ENCODE data around the gene DIAPH3.

DIAPH3 gene

DNA sequence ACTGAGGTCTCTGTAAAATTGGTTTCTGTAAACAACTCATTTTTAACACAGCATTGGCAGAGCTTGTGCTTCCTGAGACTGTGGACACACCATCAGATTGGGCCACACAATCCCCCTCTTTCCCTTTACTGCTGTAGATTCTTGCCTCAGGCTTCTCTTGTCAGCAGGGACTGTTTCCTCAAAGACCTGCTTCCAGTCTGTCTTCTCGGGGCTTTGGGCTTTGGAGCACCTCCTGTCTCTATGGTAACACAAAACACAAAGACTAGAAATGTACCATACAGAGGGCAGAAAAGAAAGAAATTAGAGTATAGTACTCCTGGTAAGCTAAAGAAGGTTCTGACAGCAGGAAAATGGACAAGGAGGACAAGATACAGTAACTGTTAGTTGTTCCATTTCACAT, 484.5 kb downstream of the DIAPH3 start:
- Histone ChIP-seq H3K4me1 (ENCODE audit: control insufficient read depth, insufficient read depth, low read length) (no peaks in the 10 kb centered on the region), H3K4me3 (ENCODE audit: low read depth, low read length) (no peak overlapping the region), H3K27ac (ENCODE audit: extremely low read depth, low read depth, low read length) (no peak overlapping the region), H3K9me3 (ENCODE audit: control insufficient read depth, insufficient read depth, low read depth, low read length) (no peaks in the 10 kb centered on the region), H3K36me3 (ENCODE audit: control insufficient read depth in 2 of 2, insufficient read depth in 1 of 2, low read length in 2 of 2) (no peaks in the 10 kb centered on the region)
- CTCF ChIA-PET, result interaction anchor here (0.5 to 5.5 kb wide), 9 partner anchors 8 to 755 kb away, joined by 3 to 22 read pairs (median 3); no protein-coding TSS in a partner anchor
- POLR2A ChIA-PET, result no interaction called here
- TF ChIP-seq, protein P1, sequence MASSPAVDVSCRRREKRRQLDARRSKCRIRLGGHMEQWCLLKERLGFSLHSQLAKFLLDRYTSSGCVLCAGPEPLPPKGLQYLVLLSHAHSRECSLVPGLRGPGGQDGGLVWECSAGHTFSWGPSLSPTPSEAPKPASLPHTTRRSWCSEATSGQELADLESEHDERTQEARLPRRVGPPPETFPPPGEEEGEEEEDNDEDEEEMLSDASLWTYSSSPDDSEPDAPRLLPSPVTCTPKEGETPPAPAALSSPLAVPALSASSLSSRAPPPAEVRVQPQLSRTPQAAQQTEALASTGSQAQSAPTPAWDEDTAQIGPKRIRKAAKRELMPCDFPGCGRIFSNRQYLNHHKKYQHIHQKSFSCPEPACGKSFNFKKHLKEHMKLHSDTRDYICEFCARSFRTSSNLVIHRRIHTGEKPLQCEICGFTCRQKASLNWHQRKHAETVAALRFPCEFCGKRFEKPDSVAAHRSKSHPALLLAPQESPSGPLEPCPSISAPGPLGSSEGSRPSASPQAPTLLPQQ (tag by site-specific recombination; IDR thresholded peaks at IDR 0.05), result no peak

DNA sequence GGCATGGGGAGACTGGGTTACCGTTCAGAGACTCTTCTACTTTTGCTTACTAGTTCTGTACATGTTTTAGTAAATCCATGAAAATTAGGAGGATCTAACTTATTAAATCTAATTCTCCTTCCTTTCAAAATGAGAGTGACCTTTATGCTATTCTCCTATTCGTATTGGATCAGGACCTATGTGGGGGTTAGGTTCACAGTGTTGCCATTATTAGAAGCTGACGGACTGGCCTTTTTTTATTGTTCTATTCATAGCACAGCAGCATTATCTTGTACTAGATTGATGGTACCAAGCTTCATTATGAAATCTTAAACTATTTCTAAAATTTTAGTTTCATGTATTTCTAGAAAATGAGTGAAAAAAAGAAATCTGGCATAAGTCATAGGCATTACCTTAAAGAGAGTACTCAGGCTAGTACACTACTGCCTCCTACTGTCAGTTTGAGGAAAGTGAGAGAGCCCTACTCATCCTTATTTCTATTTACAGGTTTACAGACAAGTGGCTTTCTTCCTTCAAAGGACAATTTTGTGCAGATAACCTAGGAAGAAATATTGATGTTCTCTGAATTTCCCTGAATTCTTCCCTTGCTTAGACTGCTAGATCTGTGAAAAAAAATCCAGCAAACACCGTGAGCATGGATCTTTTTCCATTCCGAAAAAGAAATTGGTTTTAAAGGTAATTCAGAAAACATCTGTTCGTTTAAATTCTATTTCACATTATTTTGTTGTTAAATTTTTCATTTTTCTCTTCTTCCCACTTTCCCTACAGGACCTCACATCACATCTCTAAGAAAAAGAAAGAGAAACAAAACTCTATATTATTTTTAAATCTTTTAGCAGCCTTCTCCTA, 485.5 kb downstream of the DIAPH3 start:
- Histone ChIP-seq H3K4me1 (ENCODE audit: control insufficient read depth, insufficient read depth, low read length) (no peaks in the 10 kb centered on the region), H3K9me3 (ENCODE audit: control insufficient read depth, insufficient read depth, low read depth, low read length) (no peaks in the 10 kb centered on the region), H3K4me3 (ENCODE audit: low read depth, low read length) (no peak overlapping the region), H3K27ac (ENCODE audit: extremely low read depth, low read depth, low read length) (no peak overlapping the region), H3K36me3 (ENCODE audit: control insufficient read depth in 2 of 2, insufficient read depth in 1 of 2, low read length in 2 of 2) (no peaks in the 10 kb centered on the region)
- TF ChIP-seq ZNF664 (tag by site-specific recombination; IDR thresholded peaks at IDR 0.05) (no peak), ZNF701 (tag by site-specific recombination; IDR thresholded peaks at IDR 0.05) (no peak), ZNF514 (tag by site-specific recombination; IDR thresholded peaks at IDR 0.05) (no peak), ZNF837 (tag by site-specific recombination; IDR thresholded peaks at IDR 0.05) (no peak), ZNF561 (tag by site-specific recombination; IDR thresholded peaks at IDR 0.05; ENCODE audit: borderline replicate concordance) (peak; percentile 100)
- TF ChIP-seq, protein P2, sequence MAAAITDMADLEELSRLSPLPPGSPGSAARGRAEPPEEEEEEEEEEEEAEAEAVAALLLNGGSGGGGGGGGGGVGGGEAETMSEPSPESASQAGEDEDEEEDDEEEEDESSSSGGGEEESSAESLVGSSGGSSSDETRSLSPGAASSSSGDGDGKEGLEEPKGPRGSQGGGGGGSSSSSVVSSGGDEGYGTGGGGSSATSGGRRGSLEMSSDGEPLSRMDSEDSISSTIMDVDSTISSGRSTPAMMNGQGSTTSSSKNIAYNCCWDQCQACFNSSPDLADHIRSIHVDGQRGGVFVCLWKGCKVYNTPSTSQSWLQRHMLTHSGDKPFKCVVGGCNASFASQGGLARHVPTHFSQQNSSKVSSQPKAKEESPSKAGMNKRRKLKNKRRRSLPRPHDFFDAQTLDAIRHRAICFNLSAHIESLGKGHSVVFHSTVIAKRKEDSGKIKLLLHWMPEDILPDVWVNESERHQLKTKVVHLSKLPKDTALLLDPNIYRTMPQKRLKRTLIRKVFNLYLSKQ (tag by site-specific recombination; IDR thresholded peaks at IDR 0.05; ENCODE audit: borderline replicate concordance), result no peak
- ChIA-PET POLR2A (no interaction called here), CTCF (interaction anchor here (0.5 to 5.5 kb wide), 24 partner anchors 9 to 721 kb away, joined by 3 to 22 read pairs (median 3); no protein-coding TSS in a partner anchor)

- Histone ChIP-seq H3K4me1 (ENCODE audit: control insufficient read depth, insufficient read depth, low read length) (no peaks in the 10 kb centered on the region), H3K9me3 (ENCODE audit: control insufficient read depth, insufficient read depth, low read depth, low read length) (no peaks in the 10 kb centered on the region), H3K36me3 (ENCODE audit: control insufficient read depth in 2 of 2, insufficient read depth in 1 of 2, low read length in 2 of 2) (no peaks in the 10 kb centered on the region), H3K4me3 (ENCODE audit: low read depth, low read length) (no peak overlapping the region), H3K27ac (ENCODE audit: extremely low read depth, low read depth, low read length) (no peak overlapping the region)
- ChIA-PET CTCF (interaction anchor here (0.5 to 5.5 kb wide), 21 partner anchors 8 to 722 kb away, joined by 3 to 22 read pairs (median 3); no protein-coding TSS in a partner anchor), POLR2A (no interaction called here)
- TF ChIP-seq, protein P3, sequence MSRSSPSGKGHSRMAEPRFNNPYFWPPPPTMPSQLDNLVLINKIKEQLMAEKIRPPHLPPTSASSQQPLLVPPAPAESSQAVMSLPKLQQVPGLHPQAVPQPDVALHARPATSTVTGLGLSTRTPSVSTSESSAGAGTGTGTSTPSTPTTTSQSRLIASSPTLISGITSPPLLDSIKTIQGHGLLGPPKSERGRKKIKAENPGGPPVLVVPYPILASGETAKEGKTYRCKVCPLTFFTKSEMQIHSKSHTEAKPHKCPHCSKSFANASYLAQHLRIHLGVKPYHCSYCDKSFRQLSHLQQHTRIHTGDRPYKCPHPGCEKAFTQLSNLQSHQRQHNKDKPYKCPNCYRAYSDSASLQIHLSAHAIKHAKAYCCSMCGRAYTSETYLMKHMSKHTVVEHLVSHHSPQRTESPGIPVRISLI (tag by site-specific recombination; IDR thresholded peaks at IDR 0.05), result no peak
- TF ChIP-seq ZNF366 (tag by site-specific recombination; conservative IDR thresholded peaks at IDR 0.05) (no peak), ZNF266 (tag by site-specific recombination; IDR thresholded peaks at IDR 0.05; ENCODE audit: low read depth) (no peak), ZNF791 (tag by site-specific recombination; IDR thresholded peaks at IDR 0.05) (no peak), SCRT2 (tag by site-specific recombination; IDR thresholded peaks at IDR 0.05) (no peak), WT1 (tag by site-specific recombination; IDR thresholded peaks at IDR 0.05) (no peak), ZNF184 (tag by site-specific recombination; IDR thresholded peaks at IDR 0.05) (no peak), ZSCAN30 (tag by site-specific recombination; IDR thresholded peaks at IDR 0.05) (no peak), GLI2 (tag by site-specific recombination; IDR thresholded peaks at IDR 0.05; ENCODE audit: borderline replicate concordance, low read depth) (no peak), ZFP3 (tag by site-specific recombination; IDR thresholded peaks at IDR 0.05; ENCODE audit: low read depth) (no peak), ZBTB6 (tag by site-specific recombination; IDR thresholded peaks at IDR 0.05) (no peak)
- TF ChIP-seq, protein P4, sequence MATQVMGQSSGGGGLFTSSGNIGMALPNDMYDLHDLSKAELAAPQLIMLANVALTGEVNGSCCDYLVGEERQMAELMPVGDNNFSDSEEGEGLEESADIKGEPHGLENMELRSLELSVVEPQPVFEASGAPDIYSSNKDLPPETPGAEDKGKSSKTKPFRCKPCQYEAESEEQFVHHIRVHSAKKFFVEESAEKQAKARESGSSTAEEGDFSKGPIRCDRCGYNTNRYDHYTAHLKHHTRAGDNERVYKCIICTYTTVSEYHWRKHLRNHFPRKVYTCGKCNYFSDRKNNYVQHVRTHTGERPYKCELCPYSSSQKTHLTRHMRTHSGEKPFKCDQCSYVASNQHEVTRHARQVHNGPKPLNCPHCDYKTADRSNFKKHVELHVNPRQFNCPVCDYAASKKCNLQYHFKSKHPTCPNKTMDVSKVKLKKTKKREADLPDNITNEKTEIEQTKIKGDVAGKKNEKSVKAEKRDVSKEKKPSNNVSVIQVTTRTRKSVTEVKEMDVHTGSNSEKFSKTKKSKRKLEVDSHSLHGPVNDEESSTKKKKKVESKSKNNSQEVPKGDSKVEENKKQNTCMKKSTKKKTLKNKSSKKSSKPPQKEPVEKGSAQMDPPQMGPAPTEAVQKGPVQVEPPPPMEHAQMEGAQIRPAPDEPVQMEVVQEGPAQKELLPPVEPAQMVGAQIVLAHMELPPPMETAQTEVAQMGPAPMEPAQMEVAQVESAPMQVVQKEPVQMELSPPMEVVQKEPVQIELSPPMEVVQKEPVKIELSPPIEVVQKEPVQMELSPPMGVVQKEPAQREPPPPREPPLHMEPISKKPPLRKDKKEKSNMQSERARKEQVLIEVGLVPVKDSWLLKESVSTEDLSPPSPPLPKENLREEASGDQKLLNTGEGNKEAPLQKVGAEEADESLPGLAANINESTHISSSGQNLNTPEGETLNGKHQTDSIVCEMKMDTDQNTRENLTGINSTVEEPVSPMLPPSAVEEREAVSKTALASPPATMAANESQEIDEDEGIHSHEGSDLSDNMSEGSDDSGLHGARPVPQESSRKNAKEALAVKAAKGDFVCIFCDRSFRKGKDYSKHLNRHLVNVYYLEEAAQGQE (tag by site-specific recombination; IDR thresholded peaks at IDR 0.05), result no peak
- TF ChIP-seq, protein P5, sequence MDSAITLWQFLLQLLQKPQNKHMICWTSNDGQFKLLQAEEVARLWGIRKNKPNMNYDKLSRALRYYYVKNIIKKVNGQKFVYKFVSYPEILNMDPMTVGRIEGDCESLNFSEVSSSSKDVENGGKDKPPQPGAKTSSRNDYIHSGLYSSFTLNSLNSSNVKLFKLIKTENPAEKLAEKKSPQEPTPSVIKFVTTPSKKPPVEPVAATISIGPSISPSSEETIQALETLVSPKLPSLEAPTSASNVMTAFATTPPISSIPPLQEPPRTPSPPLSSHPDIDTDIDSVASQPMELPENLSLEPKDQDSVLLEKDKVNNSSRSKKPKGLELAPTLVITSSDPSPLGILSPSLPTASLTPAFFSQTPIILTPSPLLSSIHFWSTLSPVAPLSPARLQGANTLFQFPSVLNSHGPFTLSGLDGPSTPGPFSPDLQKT (IDR thresholded peaks at IDR 0.05; ENCODE audit: borderline replicate concordance, low read depth, low read length), result no peak
Measured at GRCh38 chr13:59677430-59677829, 486.3 kb downstream of the DIAPH3 start.
